HG03342 (cell line): ENCODE data around the gene SLFN11.
A peak's percentile ranks its signal among the peaks of the same experiment; 100 is the strongest.
"Not testable (repeated sequence)": the region's sequence is repeated elsewhere in the genome, so short reads cannot be mapped to it uniquely, and the experiment has no call there.

Source experiments
- ATAC-seq: cut with Tn5 transposase; IDR thresholded peaks from one replicate; pipeline ENCODE4 v1.9.1; 2021; ENCODE audit warnings: mild to moderate bottlenecking, moderate library complexity; ENCODE audit not compliant: unreplicated experiment

The SLFN11 gene

DNA sequence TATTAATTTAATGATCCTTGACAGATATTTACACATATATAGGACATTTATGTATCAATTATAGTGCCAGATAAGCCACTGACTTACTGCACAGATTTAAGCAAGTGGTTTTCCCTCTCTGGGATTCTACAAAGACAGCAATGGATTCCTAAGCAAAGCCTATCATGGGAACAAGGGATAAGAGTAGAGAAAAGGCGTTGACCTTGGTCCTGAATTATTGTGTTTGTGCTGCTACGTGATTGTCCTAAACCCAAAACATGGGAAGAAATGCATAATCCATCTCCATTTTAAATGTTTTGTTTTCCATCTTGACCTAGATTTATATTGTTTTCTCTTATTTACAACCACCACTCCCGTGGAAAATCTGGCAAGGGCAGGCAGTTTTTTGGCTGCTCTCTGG lies 14.0 kb downstream of the SLFN11 start:
- ATAC-seq: no peak

DNA sequence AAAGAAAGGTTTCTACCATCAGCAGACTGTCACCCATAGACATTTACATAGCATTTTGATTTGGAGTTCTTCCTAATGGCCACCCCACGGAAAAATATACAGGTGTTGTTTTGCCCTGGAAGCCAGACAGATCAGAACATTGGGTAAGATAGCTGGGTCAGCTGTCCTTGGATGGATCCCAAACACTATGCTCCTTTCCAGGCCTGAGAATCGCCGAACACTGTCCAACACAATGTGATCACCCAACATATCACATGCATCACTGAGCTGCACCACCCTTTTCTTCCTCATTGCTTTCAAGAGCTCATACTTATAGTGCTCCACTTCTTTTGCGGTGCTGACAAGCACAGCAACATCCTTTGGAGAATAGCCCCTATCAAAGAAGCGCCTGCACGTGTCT lies 21.1 kb downstream of the SLFN11 start:
- no peak for ATAC-seq

DNA sequence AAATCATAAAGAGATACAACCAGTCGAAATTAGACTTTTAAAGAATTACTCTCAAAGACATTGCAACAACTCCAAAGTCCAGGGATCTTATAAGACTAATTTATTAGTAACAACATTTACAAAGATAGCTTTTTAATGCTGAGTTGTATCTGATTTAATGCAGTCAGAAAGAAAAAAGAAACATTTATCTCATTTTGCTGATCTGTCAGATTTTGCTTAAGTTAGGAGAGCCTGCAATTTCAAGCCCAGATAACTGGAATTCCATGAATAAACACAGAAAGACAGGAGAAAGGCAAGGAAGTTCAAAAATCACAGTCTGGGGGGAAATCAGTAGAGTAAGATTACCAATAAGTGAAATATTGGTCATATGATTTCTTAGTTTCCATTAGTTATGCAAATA lies 22.9 kb downstream of the SLFN11 start:
- no peak for ATAC-seq

GRCh38 chr17:35345926-35346771 lies 27.3 kb downstream of the SLFN11 start:
- ATAC-seq: no peak

GRCh38 chr17:35345445-35345925 lies 27.9 kb downstream of the SLFN11 start:
- ATAC-seq: no peak

GRCh38 chr17:35344262-35344661 lies 29.2 kb downstream of the SLFN11 start:
- ATAC-seq: no peak

DNA sequence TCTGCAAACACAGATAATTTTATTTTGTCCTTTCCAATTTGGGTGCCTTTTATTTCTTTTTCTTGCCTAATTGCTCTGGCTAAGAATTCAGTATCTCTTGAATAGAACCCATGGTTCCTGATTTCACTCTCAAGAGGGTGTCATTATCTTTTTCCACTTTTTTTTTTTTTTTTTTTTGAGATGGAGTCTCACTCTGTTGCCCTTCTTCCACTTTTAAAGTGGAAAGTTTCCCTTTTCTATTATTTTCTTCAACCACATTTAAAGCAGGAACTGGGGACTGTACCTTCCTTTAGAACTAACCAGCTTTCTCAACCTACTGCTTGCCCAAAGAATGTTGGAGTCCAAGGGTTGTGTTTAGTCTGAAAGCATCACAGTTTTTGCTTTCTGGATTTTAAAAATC lies 31.1 kb downstream of the SLFN11 start:
- ATAC-seq: no peak

DNA sequence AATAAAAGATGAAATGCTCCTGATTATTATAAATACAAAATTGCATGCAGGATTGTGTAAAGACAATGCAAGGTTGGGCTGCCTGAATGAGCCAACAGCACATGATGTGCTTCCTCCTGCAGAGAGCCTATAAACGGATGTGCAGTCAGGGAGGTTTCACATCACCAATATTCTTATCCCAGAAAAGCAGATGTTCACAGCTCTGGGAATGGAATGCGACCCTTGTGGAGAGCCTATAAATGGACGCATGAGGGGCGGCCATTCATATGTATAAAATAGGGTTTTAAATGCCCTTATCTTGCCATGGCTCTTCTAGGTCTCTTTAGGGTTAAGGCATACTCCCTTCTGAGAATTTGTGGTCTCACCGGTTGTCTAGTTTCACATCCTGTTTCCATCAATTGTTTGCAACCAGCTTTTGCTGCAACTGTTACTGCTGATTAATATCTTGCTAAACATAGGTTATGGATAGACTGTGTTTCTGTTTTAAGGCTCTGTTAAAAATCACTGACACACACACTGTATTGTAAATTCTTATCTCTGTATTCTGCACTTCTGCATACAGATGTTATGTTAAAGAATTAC lies 31.9 kb downstream of the SLFN11 start:
- ATAC-seq: no peak

- no peak for ATAC-seq
Observed at GRCh38 chr17:35338230-35338629, 35.2 kb downstream of the SLFN11 start.

DNA sequence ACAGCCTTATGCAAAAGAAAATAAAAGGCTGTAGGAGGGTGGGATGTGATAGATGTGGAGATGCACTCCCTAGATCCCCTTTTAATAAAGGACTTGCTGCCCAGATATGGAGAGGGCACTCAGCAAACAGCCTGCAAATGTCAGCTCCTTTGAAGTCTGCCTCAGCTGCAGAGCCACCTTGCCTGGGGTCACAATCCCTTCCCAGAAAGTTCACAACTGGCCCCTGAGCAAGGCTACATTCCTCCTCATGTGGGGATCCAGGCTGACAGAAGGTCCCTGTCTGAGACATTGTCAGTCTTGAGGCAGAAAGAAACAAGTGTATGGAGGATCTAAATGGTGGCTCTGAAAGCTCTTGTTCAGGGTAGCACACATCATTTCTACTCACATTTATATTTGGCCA lies 36.1 kb downstream of the SLFN11 start:
- ATAC-seq: no peak

- not testable (repeated sequence) for ATAC-seq
Observed at GRCh38 chr17:35333578-35333977, 39.8 kb downstream of the SLFN11 start.

- ATAC-seq: no peak
Observed at GRCh38 chr17:35322749-35323148, 50.7 kb downstream of the SLFN11 start.

GRCh38 chr17:35315971-35316370 lies 57.5 kb downstream of the SLFN11 start:
- ATAC-seq: no peak

DNA sequence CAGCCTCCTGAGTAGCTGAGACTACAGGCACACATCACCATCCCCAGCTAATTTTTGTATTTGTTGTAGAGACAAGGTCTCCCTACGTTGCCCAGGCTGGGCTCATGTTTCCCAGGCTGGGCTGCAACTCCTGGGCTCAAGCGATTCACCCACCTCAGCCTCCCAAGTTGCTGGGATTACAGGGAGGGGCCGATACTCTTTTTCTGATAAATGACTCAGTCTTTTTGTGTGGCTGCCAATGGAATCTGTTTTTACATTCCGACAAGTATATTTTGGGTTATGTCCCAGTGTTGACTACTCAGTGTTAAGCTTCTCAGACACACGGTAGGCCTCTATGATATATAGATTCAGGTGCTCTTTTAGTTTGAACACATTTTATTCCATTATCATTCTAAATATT lies 58.1 kb downstream of the SLFN11 start:
- ATAC-seq: no peak

GRCh38 chr17:35314415-35315216 lies 58.8 kb downstream of the SLFN11 start:
- ATAC-seq: no peak

- ATAC-seq: no peak
Observed at GRCh38 chr17:35313875-35314409, 59.5 kb downstream of the SLFN11 start.

DNA sequence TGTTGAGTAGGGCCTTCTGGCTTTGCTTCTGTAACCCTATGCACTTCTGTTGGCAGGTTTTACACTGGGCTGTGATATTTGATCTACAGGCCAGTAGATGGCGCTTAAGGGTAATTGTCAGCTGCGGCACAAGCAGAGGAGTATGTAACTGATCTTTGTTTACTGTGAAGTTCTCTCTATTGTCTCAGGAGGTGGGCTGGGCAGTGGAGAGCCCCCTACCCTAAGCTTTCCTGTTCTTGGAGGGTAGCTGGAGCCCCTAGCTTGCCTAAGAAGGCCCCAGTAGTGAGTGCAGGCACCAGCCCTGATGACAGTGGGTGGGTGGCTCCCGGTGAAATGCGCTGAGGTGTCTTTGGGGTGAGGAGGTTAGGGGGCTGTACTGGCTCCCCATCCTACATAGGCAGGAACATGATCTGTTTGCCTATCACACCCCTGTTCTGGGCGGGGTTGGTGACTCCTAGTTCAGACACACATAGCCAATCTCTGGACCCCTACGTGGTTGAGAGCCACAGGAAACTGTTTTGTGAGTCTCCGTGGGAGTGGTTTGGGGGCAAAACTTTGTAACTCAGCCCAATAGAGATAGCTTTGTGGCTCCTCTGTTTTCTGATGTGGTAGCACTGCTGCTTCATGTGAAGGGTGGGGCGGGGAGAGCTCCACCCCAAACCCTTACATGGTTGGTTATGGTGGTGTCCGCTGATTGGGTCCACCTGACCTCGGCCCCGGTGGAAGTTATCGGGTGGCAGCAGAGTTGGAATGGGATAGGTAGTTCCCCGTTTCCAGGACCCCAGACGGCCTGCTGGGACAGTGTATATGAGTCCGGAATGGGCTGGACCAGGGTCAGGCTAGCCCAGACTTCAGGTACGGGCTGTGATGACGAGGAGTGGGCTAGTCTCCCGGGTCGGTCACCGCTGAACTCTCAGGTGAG lies 60.4 kb downstream of the SLFN11 start:
- ATAC-seq: peak; percentile 71

DNA sequence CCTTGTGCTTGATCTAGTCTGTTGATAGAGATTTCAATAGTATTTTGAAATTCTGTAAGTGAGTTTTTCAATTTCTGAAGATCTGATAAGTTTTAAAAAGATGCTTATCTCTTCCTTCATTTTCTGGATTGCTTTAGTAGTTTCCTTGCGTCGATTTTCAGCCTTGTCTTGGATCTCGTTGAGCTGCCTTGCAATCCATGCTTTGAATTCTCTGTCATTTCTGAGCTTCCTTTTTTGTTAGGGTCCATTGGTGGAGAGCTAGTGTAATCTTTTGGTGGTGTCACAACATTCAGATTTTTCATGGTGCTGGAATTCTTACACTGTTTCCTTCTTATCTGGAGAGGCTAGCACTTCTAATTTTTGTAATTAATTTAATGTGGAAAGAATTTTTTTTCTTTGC lies 61.1 kb downstream of the SLFN11 start:
- ATAC-seq: no peak

GRCh38 chr17:35309345-35309744 lies 64.1 kb downstream of the SLFN11 start:
- ATAC-seq: not testable (repeated sequence)
